Activated T-cell treated with anti-CD3 and anti-CD28 coated beads, Interleukin-2, amount 50 U/mL, for 4 hours (primary cell): Measurements from ENCODE around the gene ARHGEF19. TPM values are rescaled to one million over a fixed set of nuclear protein-coding genes. Genes with fewer than 3 reads are reported as not detected.
"Not testable (repeated sequence)": the region's sequence is repeated elsewhere in the genome, so short reads cannot be mapped to it uniquely, and the experiment has no call there.

Experiments used
- ATAC-seq, 2 donors: fragments of 200-7000 bp; cut with Tn5 transposase; one replicate each; pipeline ENCODE4 v1.10.0; 2021
- DNase-seq: peaks from one replicate; pipeline ENCODE4 v3.0.0-alpha.2; 2020
- H3K27me3 Mint-ChIP-seq: one replicate; pipeline ENCODE4 v1.8.0; 2021; ENCODE audit warnings: low read depth, mixed read lengths
- H3K36me3 Mint-ChIP-seq: one replicate; pipeline ENCODE4 v1.8.0; 2022; ENCODE audit warnings: mixed read lengths; ENCODE audit not compliant: insufficient read depth
- H3K4me1 Mint-ChIP-seq: one replicate; pipeline ENCODE4 v1.8.0; 2021; ENCODE audit warnings: low read depth, mixed read lengths
- H3K4me3 Mint-ChIP-seq: one replicate; pipeline ENCODE4 v1.8.0; 2021; ENCODE audit warnings: mild to moderate bottlenecking, moderate library complexity, mixed read lengths
- H3K9me3 Mint-ChIP-seq: one replicate; pipeline ENCODE4 v1.8.0; 2021; ENCODE audit warnings: mixed read lengths
- total RNA-seq, 3 donors: library from RNA; stranded (reverse); gene quantifications; one replicate each; pipeline ENCODE4 v1.2.1, GENCODE V29; 2021

ARHGEF19 gene
- total RNA-seq, 3 donors from 2014 or later = 10.6 to 16.6 (median 11.1) TPM

- H3K36me3 Mint-ChIP-seq = peaks cover 4% of the 10 kb centered on the region
- ATAC-seq (peak; percentile 86 to 87), DNase-seq (peak; percentile 96)
- H3K4me1 Mint-ChIP-seq = peaks cover 23% of the 10 kb centered on the region
- peak within 1 kb of the TSS; percentile 86 for H3K4me3 Mint-ChIP-seq
- no peaks in the 10 kb centered on the region for H3K27me3 Mint-ChIP-seq
- H3K9me3 Mint-ChIP-seq = no peaks in the 10 kb centered on the region
Measured at GRCh38 chr1:16236511-16237342, 24.3 kb upstream of the ARHGEF19 start, which contains the start of gene CPLANE2. Gene CPLANE2 (minus strand): TSS chr1:16237183. CDS start chr1:16236742, 441 bp downstream.

GRCh38 chr1:16235944-16236510 is 23.6 kb upstream of the ARHGEF19 start:
- DNase-seq = peak; percentile 45
- Mint-ChIP-seq H3K36me3 (peaks cover 4% of the 10 kb centered on the region), H3K27me3 (no peaks in the 10 kb centered on the region), H3K4me1 (peaks cover 23% of the 10 kb centered on the region), H3K4me3 (peak overlapping the region; percentile 86), H3K9me3 (no peaks in the 10 kb centered on the region)
- peak; percentile 71 to 73 for ATAC-seq

DNA sequence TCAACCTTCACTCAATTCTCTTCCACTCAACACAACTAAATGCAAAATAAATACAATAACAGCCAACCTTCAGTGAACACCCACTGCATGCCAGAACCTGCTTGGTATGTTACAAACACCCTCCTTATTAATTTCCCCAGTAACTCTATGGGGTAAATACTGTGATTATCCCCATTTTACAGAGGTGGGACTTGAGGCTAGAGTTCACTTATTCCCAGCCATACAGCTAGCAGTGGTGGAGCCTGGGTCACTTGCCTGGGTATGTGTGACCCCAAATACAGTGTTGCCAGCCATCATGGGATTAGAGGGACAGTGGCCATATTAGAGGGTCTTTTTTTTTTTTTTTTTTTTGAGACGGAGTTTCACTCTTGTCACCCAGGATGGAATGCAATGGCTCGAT is 22.9 kb upstream of the ARHGEF19 start:
- Mint-ChIP-seq H3K9me3 (no peaks in the 10 kb centered on the region), H3K27me3 (no peaks in the 10 kb centered on the region), H3K36me3 (peaks cover 4% of the 10 kb centered on the region), H3K4me3 (no peak overlapping the region), H3K4me1 (peaks cover 23% of the 10 kb centered on the region)
- DNase-seq (no peak), ATAC-seq (no peak)

DNA sequence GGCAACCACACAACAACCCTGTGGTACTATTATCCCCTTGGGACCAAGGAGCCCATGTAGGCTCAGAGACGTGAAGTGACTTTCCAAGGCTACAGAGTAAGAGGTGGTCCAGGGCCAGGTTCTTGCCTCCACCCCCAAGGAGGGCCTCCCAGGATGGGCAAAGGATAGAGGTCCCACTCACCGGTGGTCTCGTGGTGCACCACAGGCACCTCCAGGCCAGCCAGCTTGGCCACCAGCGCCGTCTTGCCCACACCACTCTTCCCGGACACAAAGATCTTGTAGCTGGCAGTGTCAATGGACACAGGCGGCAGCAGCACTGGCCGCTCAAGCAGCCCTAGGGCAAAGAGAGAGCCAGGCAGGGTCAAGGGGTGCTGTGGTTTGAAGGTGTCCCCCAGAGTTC is 21.0 kb upstream of the ARHGEF19 start:
- Mint-ChIP-seq H3K4me1 (peaks cover 25% of the 10 kb centered on the region), H3K4me3 (no peak overlapping the region), H3K27me3 (peaks cover 5% of the 10 kb centered on the region), H3K9me3 (no peaks in the 10 kb centered on the region), H3K36me3 (peaks cover 4% of the 10 kb centered on the region)
- no peak for ATAC-seq
- DNase-seq = no peak

DNA sequence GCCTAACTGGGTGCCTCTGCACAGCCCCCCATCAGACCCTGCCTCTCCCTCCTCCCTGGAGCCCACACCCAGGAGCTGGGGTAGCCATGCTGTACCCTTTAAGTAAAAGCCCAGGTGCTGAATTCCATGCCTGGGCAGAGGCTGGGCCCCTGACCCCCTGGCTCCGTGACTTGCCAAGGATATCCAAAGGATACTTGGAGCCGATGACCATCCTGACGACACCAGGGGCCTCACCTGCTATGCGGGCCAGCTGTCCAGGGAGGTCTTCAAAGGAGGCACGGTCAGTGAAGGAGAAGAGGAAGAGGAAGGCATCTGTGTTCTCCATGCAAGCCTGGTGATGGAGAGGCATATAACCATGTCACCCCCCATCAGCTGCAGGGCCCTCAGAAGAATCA is 19.9 kb upstream of the ARHGEF19 start:
- DNase-seq (no peak), ATAC-seq (no peak)
- H3K4me1 Mint-ChIP-seq = peaks cover 22% of the 10 kb centered on the region

DNA sequence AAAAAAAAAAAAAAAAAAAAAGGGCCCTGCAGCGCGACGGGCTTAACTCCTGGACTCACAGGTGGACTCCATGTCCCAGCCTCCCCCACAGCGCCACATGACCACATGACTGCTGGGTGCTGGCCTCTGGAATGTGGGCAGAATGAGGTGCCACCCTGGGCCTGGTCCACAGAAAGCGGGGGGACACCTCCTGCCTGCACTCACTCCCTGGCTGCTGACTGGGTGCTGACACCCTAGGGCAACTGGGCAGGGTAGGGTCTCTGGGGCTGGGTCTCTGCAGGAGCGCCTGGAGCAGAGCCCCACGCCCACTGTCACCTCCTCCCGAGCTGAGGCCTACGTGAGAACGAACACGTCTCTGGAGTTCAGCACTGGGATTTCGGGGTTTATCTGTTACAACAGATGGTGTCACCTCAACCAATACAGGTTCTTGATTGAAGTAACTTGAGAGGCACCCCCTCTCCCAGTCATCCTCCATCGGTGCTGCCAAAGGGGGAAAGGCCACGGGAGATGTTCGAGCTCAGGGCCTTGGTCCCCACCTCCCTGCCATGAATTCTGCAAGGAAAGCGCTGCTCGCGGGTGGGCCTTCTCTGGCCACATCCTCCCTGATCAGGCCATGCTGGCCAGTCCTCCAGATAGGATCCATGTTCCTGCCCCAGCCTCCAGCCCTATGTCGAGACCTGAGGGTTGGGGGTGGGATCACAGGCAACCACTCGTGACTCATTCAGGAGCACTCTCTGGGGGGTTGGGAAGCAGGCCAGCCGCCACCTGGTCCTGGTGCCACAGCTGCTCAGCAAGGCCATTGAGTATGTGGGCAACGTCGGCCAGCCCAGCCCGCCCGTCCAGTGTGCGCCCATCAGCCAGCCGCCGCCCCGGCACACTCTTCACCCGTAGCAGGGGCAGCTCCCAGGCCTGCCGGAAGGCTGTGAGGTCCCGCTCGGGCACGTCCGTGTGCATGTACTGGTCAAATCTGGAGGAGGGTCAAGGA is 19.2 kb upstream of the ARHGEF19 start:
- Mint-ChIP-seq H3K4me1 (peaks cover 20% of the 10 kb centered on the region), H3K9me3 (no peaks in the 10 kb centered on the region), H3K4me3 (no peak overlapping the region), H3K36me3 (peaks cover 4% of the 10 kb centered on the region), H3K27me3 (peaks cover 20% of the 10 kb centered on the region)
- ATAC-seq (no peak), DNase-seq (no peak)

More for the DNA sequence above, 19.9 kb upstream of the ARHGEF19 start:
- Mint-ChIP-seq H3K36me3 (peaks cover 4% of the 10 kb centered on the region), H3K4me3 (no peak overlapping the region), H3K27me3 (peaks cover 16% of the 10 kb centered on the region), H3K9me3 (no peaks in the 10 kb centered on the region)

- H3K36me3 Mint-ChIP-seq = peaks cover 4% of the 10 kb centered on the region
- ATAC-seq = no peak
- H3K4me3 Mint-ChIP-seq = no peak overlapping the region
- peaks cover 13% of the 10 kb centered on the region for H3K4me1 Mint-ChIP-seq
- no peak for DNase-seq
- peaks cover 29% of the 10 kb centered on the region for H3K27me3 Mint-ChIP-seq
- H3K9me3 Mint-ChIP-seq = no peaks in the 10 kb centered on the region
Measured at GRCh38 chr1:16230744-16231143, 18.3 kb upstream of the ARHGEF19 start.

GRCh38 chr1:16229976-16230740 is 17.7 kb upstream of the ARHGEF19 start:
- H3K36me3 Mint-ChIP-seq = peaks cover 4% of the 10 kb centered on the region
- ATAC-seq = no peak
- no peak for DNase-seq
- no peak overlapping the region for H3K4me3 Mint-ChIP-seq
- H3K27me3 Mint-ChIP-seq = peaks cover 30% of the 10 kb centered on the region
- H3K9me3 Mint-ChIP-seq = no peaks in the 10 kb centered on the region
- peaks cover 10% of the 10 kb centered on the region for H3K4me1 Mint-ChIP-seq

DNA sequence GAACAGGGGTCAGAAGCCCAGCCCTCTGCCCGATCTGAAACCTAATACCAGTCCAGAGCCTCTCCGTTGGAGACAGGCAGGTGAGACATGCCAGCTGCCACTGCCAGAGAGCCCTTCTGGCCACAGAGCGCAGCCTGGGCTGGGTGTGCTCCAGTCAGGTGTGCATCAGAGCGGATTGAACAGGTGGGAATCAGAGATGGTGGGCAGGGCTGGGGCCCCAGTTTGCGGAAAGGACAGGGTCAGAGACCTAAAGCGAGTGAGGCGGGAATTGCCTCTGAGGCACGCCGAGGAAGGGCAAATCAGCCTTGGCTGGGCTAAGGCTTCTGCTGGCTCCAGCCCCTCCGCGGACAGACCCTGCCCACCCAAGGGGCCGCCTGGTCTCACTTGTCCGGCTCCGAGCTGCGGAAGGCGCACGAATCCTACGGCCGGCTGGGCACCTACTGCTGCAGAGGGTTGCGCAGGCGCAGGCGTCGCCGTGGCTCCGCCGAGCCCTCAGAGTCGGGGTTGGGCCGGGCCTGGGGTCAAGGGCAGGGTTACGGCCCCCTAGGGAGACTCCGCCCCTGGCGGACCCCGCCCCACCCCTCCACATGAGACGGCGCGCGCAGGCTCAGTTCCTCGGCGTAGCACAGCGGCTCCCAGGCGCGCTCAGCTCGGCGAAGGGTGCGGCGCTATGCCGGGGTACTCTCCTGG is 14.2 kb upstream of the ARHGEF19 start:
- no peaks in the 10 kb centered on the region for H3K36me3 Mint-ChIP-seq

GRCh38 chr1:16226129-16226489 is 13.7 kb upstream of the ARHGEF19 start:
- DNase-seq = no peak
- Mint-ChIP-seq H3K36me3 (no peaks in the 10 kb centered on the region), H3K4me1 (peaks cover 8% of the 10 kb centered on the region), H3K9me3 (no peaks in the 10 kb centered on the region), H3K4me3 (no peak overlapping the region), H3K27me3 (peaks cover 32% of the 10 kb centered on the region)
- ATAC-seq = no peak

More for the DNA sequence above, 14.2 kb upstream of the ARHGEF19 start:
- peaks cover 8% of the 10 kb centered on the region for H3K4me1 Mint-ChIP-seq
- DNase-seq (no peak), ATAC-seq (no peak)
- H3K27me3 Mint-ChIP-seq = peaks cover 32% of the 10 kb centered on the region
- H3K4me3 Mint-ChIP-seq = no peak overlapping the region
- H3K9me3 Mint-ChIP-seq = no peaks in the 10 kb centered on the region

DNA sequence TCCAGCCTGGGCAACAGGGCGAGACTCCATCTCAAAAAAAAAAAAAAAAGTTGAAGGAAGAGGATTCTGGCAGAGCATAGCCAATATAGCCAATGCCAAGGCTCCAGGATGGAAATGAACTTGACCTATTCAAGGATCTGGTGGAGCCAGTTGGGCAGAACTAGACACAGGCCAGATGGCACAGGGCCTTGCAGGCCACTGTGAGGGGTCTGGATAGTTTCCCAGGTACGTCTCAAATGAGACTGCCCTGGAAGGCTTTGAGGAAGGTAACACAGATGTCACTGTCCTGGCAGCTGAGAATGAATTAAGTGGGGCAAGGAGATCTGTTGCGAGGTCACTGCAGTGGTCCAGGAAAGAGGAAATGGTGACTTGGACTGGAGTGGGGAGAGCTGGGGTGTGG is 12.0 kb upstream of the ARHGEF19 start:
- Mint-ChIP-seq H3K36me3 (no peaks in the 10 kb centered on the region), H3K27me3 (peaks cover 32% of the 10 kb centered on the region), H3K4me1 (peaks cover 11% of the 10 kb centered on the region), H3K9me3 (no peaks in the 10 kb centered on the region), H3K4me3 (no peak overlapping the region)
- ATAC-seq (no peak), DNase-seq (no peak)

GRCh38 chr1:16222716-16223115 is 10.3 kb upstream of the ARHGEF19 start:
- H3K4me1 Mint-ChIP-seq, DNase-seq, H3K9me3 Mint-ChIP-seq, H3K36me3 Mint-ChIP-seq, ATAC-seq, H3K4me3 Mint-ChIP-seq: not testable (repeated sequence)
- H3K27me3 Mint-ChIP-seq = peaks cover 19% of the 10 kb centered on the region

GRCh38 chr1:16221499-16221898 is 9.0 kb upstream of the ARHGEF19 start:
- Mint-ChIP-seq H3K4me1 (peaks cover 13% of the 10 kb centered on the region), H3K27me3 (peaks cover 11% of the 10 kb centered on the region), H3K4me3 (no peak overlapping the region), H3K36me3 (no peaks in the 10 kb centered on the region), H3K9me3 (no peaks in the 10 kb centered on the region)
- no peak for ATAC-seq
- DNase-seq = no peak
